Erythroblast (primary cell): Measurements from ENCODE around the gene CHERP.

Experiments
- GATA1 ChIP-seq: IDR thresholded peaks from 2 replicates; pipeline ENCODE4 v1.6.1; 2011; ENCODE audit warnings: low read depth, mild to moderate bottlenecking, control low read depth, low read length, moderate library complexity
- POLR2A ChIP-seq: IDR thresholded peaks from 2 replicates; pipeline ENCODE4 v1.6.1; 2011; ENCODE audit warnings: mild to moderate bottlenecking, low read length

DNA sequence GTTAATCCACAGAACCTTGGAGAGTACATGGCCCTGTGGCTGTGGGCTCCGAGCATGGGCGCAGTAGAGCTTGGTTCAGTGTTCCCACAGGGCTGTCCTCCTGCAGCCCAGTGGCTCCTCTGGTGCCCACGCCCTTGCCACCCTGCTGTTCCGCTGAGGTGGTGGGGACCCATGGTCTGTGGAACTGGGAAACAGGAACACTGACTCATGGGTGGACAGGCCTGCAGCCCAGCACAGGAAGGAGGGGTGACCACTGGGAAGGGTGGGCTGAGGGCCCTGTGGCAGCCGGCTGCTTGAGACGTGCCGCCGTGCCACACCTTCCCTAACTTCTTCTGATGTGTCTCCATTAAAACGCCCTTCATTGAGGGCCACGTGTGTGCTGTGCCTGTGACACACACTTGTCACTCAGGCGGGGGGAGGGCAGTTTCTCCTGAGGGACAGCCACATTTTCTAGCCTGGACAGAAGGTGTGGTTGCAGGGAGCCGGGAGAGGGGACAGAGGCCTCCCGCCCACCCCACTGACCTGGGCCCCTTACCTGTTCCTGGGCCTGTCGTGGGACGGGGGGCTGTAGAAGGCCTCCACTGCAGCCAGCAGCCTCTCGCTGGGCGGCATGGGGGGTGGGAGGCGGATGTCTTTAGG is 21.1 kb downstream of the CHERP start:
- TF ChIP-seq POLR2A (no peak), GATA1 (no peak)
